Measurements from ENCODE around the gene FAM78A.
"Not testable (repeated sequence)": the region's sequence is repeated elsewhere in the genome, so short reads cannot be mapped to it uniquely, and the experiment has no call there.

The FAM78A gene

GRCh38 chr9:131237931-131238401 lies 38.3 kb downstream of the FAM78A start:
- DNase-seq (ENCODE audit: low read depth), result peak; percentile 93

GRCh38 chr9:131237291-131237690 lies 39.0 kb downstream of the FAM78A start:
- DNase-seq (ENCODE audit: low read depth), result no peak

- DNase-seq (ENCODE audit: low read depth), result no peak
Observed at GRCh38 chr9:131236761-131237160, 39.5 kb downstream of the FAM78A start.

DNA sequence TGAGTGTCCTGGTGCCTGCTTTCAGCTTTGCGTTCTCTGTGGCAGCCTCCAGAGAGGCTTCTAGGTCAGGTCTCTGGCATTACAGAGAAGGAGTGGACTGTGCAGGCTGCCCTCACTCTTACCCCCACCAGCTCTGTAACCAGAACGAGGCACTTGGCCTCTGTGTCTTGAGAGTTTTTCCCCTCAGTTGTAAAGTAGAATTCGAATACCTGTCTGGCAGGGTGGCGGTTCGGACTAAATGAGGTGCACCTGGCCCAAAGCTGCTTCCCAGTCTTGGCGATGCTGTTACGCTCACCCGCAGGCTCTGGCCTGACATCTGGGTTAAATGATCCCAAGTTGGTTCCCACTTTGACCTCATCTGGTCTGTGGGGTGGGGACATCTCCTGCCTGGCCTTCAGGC lies 40.1 kb downstream of the FAM78A start:
- no peak for DNase-seq (ENCODE audit: low read depth)

DNA sequence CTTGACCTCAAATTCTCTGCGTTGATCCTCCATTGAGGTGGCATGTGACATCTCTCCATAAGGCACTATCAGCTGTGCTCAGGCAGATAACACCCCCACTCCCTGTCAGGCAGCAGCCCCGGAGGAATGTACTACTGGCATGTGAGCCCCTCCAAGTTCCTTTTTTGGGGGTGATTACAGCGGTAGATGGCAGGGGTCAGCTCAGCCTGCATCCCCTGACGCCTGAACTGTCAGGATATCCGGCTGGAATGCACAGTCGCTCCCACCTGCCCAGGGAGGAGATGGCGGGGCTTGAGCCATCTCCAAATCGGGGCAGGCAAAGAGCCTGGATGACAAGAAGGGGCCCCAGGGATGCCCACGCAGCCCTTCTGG lies 40.8 kb downstream of the FAM78A start:
- DNase-seq (ENCODE audit: low read depth), result no peak

DNA sequence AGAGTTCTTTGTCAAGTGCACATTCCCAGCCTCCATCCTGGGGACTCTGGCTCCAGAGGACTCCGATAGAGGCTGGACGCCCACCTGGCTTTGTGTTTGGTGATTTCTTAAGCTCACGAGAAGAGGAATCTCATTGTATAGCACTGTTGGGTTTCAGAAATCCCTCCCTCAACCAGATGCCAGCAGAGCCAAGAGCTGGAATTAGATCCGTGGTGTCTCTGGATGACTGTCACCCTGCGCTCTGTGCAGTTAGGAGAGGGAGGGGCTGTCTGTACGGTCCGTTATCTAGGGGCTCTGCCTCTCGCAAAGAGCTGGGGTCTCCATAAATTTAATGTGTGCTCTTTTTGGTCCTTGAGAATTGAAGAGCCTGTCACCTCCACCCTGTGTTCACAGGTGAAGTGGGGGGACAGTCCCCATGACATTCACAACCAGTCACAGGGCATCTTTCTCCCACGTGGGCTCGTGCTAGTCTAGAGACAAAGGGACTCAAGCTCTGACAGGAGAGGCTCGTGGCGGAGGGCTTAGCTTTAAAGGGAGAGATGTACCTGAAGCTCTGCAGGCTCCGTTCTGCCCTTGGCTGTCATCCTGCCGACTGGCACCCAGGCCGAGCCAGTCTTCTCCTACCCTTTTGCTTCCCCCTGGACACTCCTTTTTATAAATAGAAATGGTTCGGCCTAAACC lies 41.4 kb downstream of the FAM78A start:
- no peak for DNase-seq (ENCODE audit: low read depth)

DNA sequence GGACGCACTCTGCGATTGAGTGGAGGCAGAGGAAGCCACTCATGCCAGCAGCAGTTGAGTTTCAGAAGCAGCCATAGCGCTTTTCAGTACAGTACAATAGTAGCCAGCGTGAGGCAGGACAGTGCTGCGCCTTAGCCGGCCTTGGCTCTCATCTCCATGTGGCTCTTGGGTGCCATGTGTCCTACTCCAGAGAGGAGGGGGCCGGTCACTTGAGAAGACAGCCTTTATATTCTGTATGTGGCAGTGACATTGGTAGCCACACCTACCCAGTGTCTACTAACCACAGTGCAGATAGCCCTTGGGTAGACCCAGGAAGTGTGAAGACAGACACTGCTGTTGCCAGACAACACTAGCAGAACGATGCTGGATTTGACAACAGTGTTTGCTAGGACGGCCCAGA lies 42.3 kb downstream of the FAM78A start:
- no peak for DNase-seq (ENCODE audit: low read depth)

- no peak for DNase-seq (ENCODE audit: low read depth)
Observed at GRCh38 chr9:131233556-131233955, 42.8 kb downstream of the FAM78A start.

DNA sequence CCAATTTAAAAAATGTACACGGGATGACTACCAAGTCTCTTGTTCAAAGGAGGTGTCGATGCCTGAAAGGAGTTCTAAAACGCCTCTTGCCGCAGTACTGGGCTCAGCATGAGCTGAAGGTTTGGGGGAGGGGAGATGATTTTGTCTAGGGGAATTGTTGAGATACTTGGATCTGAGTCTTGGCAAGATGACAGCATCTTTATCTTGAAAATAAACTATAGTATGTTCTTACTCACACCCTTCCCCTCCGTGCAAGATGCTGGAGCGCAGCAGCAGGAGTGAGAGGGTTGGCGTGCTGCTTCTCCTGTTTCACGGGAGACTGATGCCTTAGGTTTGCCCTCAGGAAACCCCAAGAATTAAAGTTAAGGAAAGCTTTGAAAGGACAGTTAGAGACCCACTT lies 47.3 kb downstream of the FAM78A start:
- peak; percentile 87 for DNase-seq (ENCODE audit: low read depth)

GRCh38 chr9:131227959-131228460 lies 48.3 kb downstream of the FAM78A start:
- DNase-seq (ENCODE audit: low read depth), result no peak

DNA sequence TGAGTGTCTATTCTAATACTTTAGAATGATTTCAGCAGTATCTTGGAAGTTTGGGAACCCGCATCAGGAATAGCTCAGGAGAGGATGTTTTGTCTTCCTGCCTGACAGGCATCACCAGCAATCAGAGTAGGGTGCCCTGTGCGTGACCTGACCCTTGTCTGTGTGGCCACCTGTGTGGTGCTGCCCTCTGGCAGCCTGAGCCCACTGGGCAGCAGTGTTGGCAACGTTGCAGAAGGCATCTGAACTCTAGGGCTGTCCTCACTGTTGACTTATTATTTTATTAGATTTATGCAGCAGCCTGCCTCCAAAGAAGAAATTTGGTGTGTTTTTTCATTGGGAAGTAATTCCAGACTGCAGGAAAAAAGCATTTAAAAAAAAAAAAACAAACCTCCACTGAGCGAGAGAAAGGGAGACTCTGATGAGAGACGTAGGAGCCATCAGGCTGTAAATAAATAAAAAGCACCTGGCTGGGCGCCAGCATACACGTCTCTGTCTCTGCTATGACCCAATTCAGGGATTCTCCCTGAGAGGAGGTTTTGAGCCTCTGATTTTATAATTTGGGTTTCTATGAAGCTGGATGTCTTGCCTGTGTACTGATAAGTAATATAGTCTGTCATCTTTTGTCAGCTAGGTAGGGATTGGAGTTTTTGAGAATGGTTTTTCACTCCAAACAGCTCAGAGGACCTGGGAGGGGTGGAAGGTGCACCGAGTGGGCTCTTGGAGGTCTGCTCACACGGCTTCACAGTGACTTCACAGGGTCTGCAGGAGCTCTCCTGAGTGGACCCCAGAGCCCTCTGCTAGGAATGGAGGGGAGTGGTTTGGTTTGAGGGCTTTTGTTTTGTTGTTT lies 49.0 kb downstream of the FAM78A start:
- no peak for DNase-seq (ENCODE audit: low read depth)

- DNase-seq (ENCODE audit: low read depth), result no peak
Observed at GRCh38 chr9:131226226-131226625, 50.1 kb downstream of the FAM78A start.

GRCh38 chr9:131222460-131222859 lies 53.9 kb downstream of the FAM78A start:
- no peak for DNase-seq (ENCODE audit: low read depth)

DNA sequence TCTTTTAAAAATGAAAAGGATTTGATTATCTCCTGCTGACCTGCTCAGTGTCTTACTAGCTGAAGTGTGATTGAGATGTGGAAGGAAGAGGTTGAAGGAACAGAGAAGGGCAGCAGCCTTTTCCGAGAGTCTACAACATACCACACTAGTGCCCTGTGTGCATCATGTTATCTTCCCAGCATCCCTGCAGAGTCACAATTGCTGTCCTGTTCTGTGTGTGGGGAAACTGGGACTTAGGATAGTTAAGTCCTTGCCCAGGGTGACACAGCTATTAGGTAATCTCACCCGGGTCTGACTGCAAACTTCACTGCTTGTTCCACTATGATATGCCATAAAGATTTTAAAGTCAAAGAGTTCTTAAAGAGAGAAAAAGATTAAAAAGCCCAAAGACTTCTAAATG lies 55.8 kb downstream of the FAM78A start:
- DNase-seq (ENCODE audit: low read depth), result no peak

- DNase-seq (ENCODE audit: low read depth), result peak; percentile 27
Observed at GRCh38 chr9:131218370-131218769, 57.9 kb downstream of the FAM78A start.

DNA sequence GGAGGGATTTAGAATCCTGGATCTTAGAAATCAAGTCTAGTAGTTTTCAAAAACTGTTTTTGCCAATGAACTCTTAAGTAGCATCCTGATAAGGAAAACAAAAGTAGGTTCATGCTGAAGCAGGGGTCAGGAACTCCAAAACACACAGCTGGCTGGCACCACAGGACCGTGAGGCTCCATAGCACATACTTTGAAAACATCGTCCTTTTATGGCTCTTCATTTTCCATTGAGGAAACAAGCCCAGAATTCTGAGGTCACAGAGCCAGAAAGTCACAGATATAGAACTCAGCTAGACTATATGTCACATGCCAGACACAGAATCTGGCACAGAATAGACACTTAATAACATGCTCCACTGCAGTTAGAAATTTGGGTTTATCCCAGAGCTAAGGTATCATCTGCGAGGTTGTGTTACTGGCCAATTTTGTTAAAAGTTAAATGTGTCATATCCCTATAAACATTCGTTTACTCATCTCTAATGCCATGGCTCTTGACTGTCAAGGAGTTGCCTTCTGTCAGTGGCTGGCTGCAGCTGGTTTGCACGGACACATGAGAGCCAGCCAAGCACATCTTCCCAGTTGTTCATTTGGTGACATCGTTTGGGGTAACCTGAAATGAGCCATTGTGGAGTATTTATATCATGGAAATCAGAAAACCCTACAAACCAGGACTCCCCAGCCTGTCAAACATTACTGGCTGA lies 58.8 kb downstream of the FAM78A start:
- no peak for DNase-seq (ENCODE audit: low read depth)

DNA sequence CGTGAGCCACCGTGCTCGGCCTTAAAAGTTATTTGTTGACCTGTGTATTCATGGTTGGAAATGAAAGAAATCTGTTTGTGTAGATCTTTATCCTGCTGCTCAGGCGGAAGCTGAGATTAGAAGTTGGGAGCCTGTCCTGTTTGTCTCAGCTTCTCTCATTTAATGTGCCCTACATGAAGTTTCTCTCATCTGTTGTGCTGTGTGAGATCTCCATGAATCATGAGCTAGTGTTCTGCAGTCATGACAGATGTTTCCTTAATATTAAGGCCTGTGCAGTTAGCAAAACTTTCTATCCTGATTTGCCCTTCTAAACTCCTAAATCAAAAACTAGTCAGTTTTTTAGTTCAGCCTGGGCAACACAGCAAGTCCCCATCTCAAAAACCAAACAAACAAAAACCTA lies 59.5 kb downstream of the FAM78A start:
- no peak for DNase-seq (ENCODE audit: low read depth)

DNA sequence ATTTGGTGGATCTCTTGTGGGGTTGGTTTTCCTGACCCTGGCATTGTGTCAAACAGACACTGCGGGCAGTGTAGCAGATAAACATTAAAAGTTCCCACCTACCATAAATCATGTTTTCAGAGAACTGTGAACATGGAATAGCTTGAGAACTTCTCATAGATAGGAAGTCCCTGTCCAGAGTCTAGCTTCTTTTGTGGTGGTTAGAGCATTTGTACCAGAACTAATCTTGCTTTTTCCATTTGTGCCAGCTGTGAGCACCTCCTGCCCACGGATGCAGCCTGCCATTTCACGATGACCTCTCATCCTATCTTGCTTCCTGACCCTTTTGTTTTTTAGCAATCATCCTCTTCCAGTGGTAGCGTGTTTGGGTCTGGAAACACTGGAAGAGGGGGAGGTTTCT lies 61.4 kb downstream of the FAM78A start:
- DNase-seq (ENCODE audit: low read depth), result no peak

GRCh38 chr9:131214286-131214856 lies 61.9 kb downstream of the FAM78A start:
- no peak for DNase-seq (ENCODE audit: low read depth)

DNA sequence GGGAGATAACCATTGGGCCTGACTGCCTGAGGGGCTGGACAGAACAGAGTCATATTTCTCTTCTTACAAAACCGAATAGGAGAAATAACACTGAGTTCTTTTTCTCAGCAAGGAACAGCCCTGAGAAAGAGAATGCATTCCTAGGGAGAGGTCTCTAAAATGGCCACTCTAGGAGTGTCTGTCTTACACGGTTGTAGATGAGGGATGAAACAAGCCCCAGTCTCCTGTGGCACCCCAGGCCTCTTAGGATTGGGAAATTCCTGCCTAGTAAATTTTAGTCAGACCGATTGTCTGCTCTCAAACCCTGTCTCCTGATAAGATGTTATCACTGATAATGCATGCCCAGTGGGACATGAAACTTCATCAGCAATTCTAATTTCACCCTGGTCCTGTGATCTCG lies 64.4 kb downstream of the FAM78A start:
- DNase-seq (ENCODE audit: low read depth), result not testable (repeated sequence)
